NCI-H748 treated with DMSO at 0.1 percent for 48 hours (cell line): ENCODE results near the gene SOS2.

ENCODE experiments used
- DNase-seq: peaks from one replicate; lab custom pipeline; 2025; lab: John Stamatoyannopoulos, UW

The SOS2 gene

DNA sequence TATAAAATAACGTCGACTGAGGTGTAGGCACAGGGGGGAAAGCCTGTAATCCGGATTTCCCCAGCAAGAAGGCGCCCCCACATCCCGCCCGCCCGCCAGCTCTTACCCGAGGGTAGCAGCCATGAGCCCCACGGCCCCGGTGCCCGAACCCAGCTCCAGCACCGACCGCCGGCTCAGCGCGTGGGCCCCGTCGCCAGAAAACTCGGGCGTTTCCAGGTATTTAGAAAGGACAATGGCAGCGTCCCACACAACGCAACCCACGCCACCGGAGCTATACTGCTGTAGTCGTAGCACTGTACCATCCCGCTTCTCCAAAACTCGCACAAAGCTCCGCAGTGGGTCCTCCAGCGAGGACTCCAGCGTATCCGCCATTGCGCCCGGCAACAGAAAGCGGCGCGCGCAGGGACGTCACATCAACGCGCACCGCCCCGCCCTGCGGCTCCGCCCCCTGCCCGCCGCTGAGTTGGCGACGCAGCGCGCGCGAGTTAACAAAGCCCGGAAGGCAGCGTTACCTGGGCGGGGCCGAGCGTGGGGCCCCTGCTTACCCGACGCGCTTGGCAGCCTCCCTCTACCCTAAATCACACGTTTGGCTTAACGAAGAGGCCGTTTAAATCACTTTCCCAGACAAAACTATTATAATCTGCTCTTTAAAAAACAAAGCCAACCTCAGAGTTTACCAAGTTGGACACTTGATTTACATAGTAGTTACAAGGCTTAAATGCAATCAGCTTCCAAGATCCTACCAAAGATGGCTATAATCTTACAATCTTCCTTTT is 115.0 kb downstream of the SOS2 start, which contains the start of gene VCPKMT:
Gene VCPKMT (minus strand): TSS at position 392 of the 776 bp plus-strand sequence. CDS start 20 bp downstream, at position 372.
- DNase-seq, result peak; percentile 91

- DNase-seq, result no peak
Observed at GRCh38 chr14:50113381-50114035, 117.9 kb downstream of the SOS2 start.

- no peak for DNase-seq
Observed at GRCh38 chr14:50110323-50111037, 120.9 kb downstream of the SOS2 start.

- DNase-seq, result no peak
Observed at GRCh38 chr14:50109342-50109741, 122.0 kb downstream of the SOS2 start.

GRCh38 chr14:50107850-50108249 is 123.5 kb downstream of the SOS2 start:
- no peak for DNase-seq

- no peak for DNase-seq
Observed at GRCh38 chr14:50106178-50106577, 125.2 kb downstream of the SOS2 start.

- DNase-seq, result no peak
Observed at GRCh38 chr14:50103558-50103957, 127.8 kb downstream of the SOS2 start.

DNA sequence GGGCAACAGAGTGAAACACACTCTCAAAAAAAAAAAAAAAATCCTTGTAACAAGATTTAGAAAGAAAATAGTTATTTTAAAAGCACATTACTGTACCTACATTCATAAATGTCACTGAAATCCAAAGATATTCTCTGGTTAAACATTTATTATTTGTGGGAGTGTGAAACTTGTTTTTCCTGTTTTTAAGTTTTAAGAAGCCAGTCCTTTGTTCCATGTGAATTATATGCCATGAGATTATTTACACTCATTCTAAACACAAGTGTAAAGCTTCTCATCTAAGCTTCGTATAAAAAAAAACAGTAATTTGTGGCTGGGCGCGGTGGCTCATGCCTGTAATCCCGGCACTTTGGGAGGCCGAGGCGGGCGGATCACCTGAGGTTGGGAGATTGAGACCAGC is 130.0 kb downstream of the SOS2 start:
- DNase-seq, result no peak

DNA sequence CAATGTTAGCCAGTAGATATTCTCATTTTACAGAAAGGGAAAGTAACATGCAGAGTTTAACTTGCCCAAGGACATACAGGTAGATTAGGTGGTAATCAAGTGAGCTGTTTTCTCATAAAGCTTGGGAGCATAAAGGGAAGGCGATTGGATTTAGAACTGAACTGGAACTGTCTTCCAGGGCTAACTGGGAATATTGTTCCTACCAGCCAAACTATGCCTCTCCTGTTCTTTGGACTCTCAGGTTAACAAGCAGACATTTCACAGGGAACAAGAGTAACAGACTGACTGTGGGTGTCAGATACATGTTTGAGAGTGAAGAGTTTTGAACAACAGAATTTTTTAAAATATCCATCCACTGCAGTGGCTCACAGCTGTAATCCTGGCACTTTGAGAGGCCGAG is 130.6 kb downstream of the SOS2 start:
- DNase-seq, result no peak

GRCh38 chr14:50099335-50099734 is 132.0 kb downstream of the SOS2 start:
- DNase-seq, result no peak

DNA sequence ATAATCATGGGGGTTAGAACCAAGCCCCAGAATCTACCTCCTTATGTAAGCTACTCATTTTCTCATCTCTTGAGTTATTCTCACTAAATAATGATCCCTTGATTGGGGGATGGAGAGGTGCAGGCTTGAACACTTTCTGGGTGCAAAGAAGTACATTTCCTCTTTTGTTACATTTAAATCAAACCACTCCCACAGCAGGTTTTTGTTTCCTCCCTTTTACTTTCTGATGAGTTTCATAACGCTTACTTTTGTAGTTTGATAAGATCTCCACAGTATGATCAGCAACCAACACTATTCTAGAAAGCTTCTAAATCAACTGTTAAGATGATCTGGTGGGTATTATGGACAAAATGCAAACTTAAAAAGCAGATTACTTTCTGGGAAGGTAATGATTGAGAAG is 135.5 kb downstream of the SOS2 start:
- no peak for DNase-seq

- DNase-seq, result no peak
Observed at GRCh38 chr14:50094056-50094755, 137.2 kb downstream of the SOS2 start.

DNA sequence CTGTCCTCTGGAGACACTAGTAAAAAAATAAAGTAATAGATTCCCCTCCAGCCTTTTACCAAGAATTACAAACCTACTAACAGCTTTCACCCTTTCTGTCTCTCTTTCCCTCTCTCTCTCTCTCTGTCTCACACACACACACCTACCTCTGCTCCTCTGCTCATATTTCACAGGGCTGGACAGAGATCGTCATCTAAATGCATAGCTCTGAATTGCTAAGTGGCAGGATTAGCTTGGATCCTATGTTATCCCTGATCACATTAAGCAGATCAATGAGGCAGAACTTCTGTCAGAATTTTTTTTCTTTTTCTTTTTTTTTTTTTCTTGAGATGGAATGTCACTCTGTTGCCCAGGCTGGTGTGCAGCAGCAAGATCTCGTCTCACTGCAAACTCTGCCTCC is 137.9 kb downstream of the SOS2 start:
- DNase-seq, result no peak

DNA sequence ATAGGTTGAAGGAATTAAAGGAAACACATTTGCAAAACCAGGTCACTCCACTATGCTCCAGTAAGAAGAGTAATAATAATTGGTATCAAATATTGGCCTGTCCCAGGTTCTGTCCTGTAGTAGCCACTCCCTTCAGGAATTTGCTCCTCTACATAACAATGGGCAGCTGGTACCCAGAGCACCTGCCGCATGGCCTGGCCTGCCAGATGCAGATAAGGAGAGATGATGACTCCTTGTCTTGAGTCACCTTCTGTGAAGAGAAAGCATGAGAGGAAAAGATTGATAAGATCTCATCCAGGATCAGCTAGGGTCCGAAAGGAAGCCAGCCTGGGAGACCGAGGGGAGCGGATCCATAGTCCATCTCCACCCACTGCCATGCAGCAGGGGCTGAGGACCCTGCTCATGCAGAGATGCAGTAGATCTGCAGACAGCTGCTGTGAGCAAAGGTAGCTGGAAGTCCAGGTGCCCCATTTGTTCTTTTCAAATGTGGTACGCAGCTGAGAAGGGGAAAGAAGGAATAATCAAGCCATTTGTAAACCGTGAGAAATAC is 139.3 kb downstream of the SOS2 start:
- DNase-seq, result no peak

DNA sequence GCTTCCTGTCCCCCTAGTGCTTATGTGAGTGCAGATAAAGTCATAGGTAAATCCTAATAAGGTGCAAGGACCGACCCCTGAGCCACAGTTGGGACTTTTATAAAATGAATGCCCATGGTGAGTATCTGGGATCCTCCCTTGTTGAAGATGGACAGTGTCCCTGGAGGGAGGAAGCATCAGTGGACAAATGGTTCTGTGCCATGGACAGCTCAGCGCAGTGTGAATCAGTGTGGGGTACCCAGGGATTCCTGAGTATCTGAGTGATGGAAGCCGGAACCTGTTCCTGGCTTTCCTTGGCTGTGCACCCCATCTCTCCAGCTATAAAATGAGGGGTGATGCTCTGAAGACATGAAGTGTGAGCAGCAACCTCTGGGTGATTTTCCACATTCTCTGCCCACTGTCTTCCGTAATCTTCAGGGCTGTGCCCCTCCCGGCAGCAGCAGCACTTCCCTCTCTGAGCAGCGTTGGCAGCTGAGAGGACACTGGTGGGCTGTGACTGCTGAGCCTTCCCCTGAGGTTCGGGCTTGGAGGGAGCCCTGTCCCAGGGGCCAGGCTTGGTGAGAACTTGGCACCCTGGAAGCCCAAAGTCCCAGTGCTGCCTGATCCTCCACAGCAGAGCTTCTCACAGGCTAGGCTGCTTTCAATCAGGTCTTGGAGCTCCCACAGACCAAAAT is 140.0 kb downstream of the SOS2 start:
- DNase-seq, result no peak

DNA sequence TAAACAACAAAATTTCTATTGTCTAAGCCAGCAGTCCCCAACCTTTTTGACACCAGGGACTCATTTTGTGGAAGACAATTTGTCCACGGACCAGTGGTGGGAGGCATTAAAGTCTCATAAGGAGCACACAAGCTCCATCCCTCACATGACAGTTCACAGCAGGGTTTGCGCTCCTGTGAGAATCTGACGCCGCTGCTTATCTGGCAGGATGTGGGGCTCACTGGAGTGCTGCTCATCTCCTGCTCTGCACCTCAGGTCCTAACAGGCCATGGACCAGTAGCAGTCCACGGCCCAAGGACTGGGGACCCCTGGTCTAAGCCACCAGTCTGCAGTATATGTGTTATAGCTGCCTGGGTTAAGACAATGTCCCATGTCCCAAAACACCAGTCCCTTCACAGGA is 142.2 kb downstream of the SOS2 start:
- no peak for DNase-seq

DNA sequence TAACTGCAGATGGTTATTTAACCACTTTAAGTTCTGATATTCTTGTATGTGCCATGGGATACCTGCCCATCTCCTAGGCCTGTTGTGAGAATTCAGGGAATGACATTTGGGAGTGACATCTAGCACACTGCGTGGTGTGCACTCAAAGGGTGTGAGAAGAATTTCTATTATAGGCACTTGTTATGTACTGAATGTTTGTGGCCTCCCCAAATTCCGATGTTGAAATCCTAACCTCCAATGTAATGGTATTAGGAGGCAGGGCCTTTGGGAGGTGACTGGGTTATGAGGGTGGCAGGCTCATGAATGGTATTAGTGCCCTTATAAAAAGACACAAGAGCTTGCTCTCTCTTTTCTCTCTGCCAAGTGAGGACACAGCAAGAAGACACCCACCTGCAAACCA is 142.6 kb downstream of the SOS2 start:
- DNase-seq, result no peak

GRCh38 chr14:50088117-50088515 is 143.3 kb downstream of the SOS2 start:
- no peak for DNase-seq

DNA sequence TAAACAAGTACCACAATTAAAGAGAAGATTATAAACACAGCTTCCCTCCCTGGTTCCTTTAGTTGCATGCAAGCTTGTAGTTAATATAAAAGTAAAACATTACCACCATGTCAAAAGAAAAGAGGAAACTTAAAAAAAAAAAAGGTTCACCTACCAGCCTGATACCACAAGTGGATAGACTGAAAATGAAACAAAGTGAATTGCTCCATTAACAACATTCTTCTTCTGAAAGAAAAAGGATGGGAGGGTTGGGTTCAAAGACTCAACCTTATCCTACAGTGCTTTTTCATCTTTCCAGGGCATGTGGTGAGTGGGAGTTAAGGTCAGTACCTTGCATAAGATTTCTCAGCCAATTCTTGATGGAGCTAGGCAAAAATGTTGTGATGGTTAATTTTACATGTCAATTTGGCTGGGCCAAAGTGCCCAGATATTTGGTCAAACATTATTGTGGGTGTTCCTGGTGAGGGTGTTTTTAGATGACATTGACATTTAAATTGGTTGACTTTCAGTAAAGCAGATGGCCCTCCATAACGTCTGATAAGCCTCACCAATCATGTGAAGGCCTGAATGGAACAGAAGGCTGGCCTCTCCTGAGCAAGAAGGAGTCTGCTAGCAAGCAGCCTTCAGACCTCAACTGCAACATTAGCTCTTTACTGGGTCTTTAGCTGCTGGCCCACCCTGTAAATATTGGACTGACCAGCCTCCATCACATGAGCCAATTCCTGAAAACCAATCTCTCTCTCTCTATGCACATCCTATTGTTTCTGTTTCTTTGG is 143.8 kb downstream of the SOS2 start:
- no peak for DNase-seq

- DNase-seq, result no peak
Observed at GRCh38 chr14:50086321-50086711, 145.1 kb downstream of the SOS2 start.
